ENCODE measurements around the gene MOV10. TPM values are rescaled to one million over a fixed set of nuclear protein-coding genes. Genes with fewer than 3 reads are reported as not detected.

Gene MOV10
- total RNA-seq (2021; fragmentation: NEBNext Ultra II Directional; extraction: Animal tissue kit (Norgen Biotek cat#: 25700)) (105 and 109 TPM in 2 replicates), polyA plus RNA-seq (2011; rRNA removed) (57.3 and 83.7 TPM in 2 replicates), polyA minus RNA-seq (2011; rRNA and poly(A)+ RNA removed) (44.2 and 65.2 TPM in 2 replicates)
- polyA plus RNA-seq (2011; cell fraction: cytosol; rRNA removed) = 57.8 TPM
- 261 TPM for polyA plus RNA-seq (2011; cell fraction: nucleus; rRNA removed)
- 56.1 to 92.2 TPM (median 86.3 TPM) in 4 replicates for polyA plus RNA-seq (2012, experiment 1 of 2)
- 76.0 TPM for polyA plus RNA-seq (2012, experiment 2 of 2)
- 93.2 TPM for polyA plus RNA-seq (2013, experiment 1 of 2)
- 79.8 TPM for polyA plus RNA-seq (2013, experiment 2 of 2)
- 48.4 TPM for polyA minus RNA-seq (2011; cell fraction: cytosol; rRNA and poly(A)+ RNA removed)
- polyA minus RNA-seq (2011; cell fraction: nucleus; rRNA and poly(A)+ RNA removed) = 79.2 TPM
- long read RNA-seq, experiment 1, transcript MOV10-201 (20 exons, 3,383 nt) = major isoform, 6 of 45 reads
- long read RNA-seq, experiment 1, partial matches to known transcripts = 31 of 45 reads
- long read RNA-seq, experiment 1, other reads (novel, unspliced or antisense) = 3 of 45 reads
- long read RNA-seq, experiment 2, partial matches to known transcripts = 2 of 6 reads
- long read RNA-seq, experiment 2, other reads (novel, unspliced or antisense) = 1 of 6 reads

- peaks cover 0 to 3% of the 10 kb centered on the region in 2 experiments for H4K20me1 ChIP-seq (replicated peaks in 1 of 2; ENCODE audit: control insufficient read depth in 1 of 2, insufficient read depth in 2 of 2, low read length in 2 of 2)
- no peaks in the 10 kb centered on the region for H3K9me3 ChIP-seq (ENCODE audit: insufficient read depth in 2 of 2, low read depth in 1 of 2, low read length in 1 of 2)
- peak within 1 kb of the TSS; percentile 83 to 94 (median 88) for H3K9ac ChIP-seq (replicated peaks in 1 of 4; ENCODE audit: extremely low read depth in 1 of 4, low read depth in 3 of 4, low read length in 3 of 4)
- 0 out of 2 replicates have a peak within 1 kb of the TSS, but pooled peaks have one; percentile 51 for H2BK12ac ChIP-seq (ENCODE audit: low read depth, low read length)
- no peak for FAIRE-seq
- no peaks in the 10 kb centered on the region for H3K79me1 ChIP-seq (ENCODE audit: low read depth, low read length)
- DNase-seq (ENCODE audit: low read depth in 1 of 2, low spot score in 2 of 2) = peak; percentile 58 to 85
- peak within 1 kb of the TSS; percentile 54 for H4K91ac ChIP-seq (replicated peaks; ENCODE audit: insufficient read length, low read length)
- H3K23me2 ChIP-seq (ENCODE audit: low read depth, low read length) = peaks cover 10% of the 10 kb centered on the region; the same call in 1 of the 2 replicates
- peaks cover 0 to 2% (median 0%) of the 10 kb centered on the region in 4 experiments; a peak in 2 of 7 replicates for H3K27me3 ChIP-seq (replicated peaks in 1 of 4; ENCODE audit: control insufficient read depth in 3 of 4, extremely low read depth in 1 of 4, insufficient read depth in 3 of 4, low read length in 3 of 4)
- peaks cover 2 to 14% (median 10%) of the 10 kb centered on the region in 4 experiments; a peak in 5 of 7 replicates for H3K4me1 ChIP-seq (replicated peaks in 1 of 4; ENCODE audit: control insufficient read depth in 3 of 4, insufficient read depth in 4 of 4, low read length in 3 of 4)
- 1% methylated on average over 29 of the region's 30 CpGs; no CpG with 5 or more reads in 1 of the 2 experiments for WGBS, 2 experiments (ENCODE audit: extremely low coverage in 1 of 2, insufficient coverage in 1 of 2, insufficient read length in 1 of 2, insufficient replicate concordance in 2 of 2, low coverage in 1 of 2, low lambda C conversion rate in 2 of 2, missing lambda C conversion rate in 1 of 2)
- no peak within 1 kb of the TSS for H3K4ac ChIP-seq (replicated peaks; ENCODE audit: insufficient read length, low read depth, low read length)
- H3K14ac ChIP-seq (ENCODE audit: insufficient read length) = no peak within 1 kb of the TSS
- H3K18ac ChIP-seq (ENCODE audit: extremely low read depth, low read length) = peak within 1 kb of the TSS; percentile 89
- peak within 1 kb of the TSS; percentile 65 for H4K5ac ChIP-seq (ENCODE audit: insufficient read length, low read depth, low read length)
- H2BK15ac ChIP-seq (ENCODE audit: low read length) = 0 out of 2 replicates have a peak within 1 kb of the TSS, but pooled peaks have one; percentile 63
- no peak within 1 kb of the TSS for H3K23ac ChIP-seq (ENCODE audit: insufficient read length)
- H3K4me2 ChIP-seq (ENCODE audit: insufficient read depth in 1 of 2, low read depth in 2 of 2, low read length in 2 of 2) = peak within 1 kb of the TSS; percentile 74 to 92
- H2BK5ac ChIP-seq (ENCODE audit: low read depth, low read length) = peak within 1 kb of the TSS; percentile 86
- CTCF ChIA-PET (ENCODE audit: partially characterized antibody) = interaction anchor here (0.7 to 6.3 kb wide), 12 partner anchors 10 to 209 kb away, joined by 3 to 63 read pairs (median 6); partner anchors contain the start of gene ST7L
- H2BK20ac ChIP-seq (ENCODE audit: low read length) = peak within 1 kb of the TSS; percentile 72; the same call in 1 of the 2 replicates
- peaks cover 0 to 16% (median 3%) of the 10 kb centered on the region in 4 experiments; a peak in 4 of 8 replicates for H3K36me3 ChIP-seq (ENCODE audit: control insufficient read depth in 2 of 4, insufficient read depth in 4 of 4, low read length in 3 of 4)
- peaks cover 0 to 31% of the 10 kb centered on the region in 2 experiments; a peak in 3 of 4 replicates for H3K79me2 ChIP-seq (ENCODE audit: control insufficient read depth in 1 of 2, insufficient read depth in 2 of 2, low read length in 2 of 2)
- H3K4me3 ChIP-seq (ENCODE audit: extremely low read depth in 1 of 4, insufficient read depth in 2 of 4, low read depth in 3 of 4, low read length in 4 of 4) = peak within 1 kb of the TSS; percentile 85 to 92 (median 90)
- no peak within 1 kb of the TSS for H2BK120ac ChIP-seq (replicated peaks; ENCODE audit: low read depth, low read length)
- H4K8ac ChIP-seq (ENCODE audit: extremely low read depth, insufficient read depth, low read length) = peak within 1 kb of the TSS; percentile 66
- peak within 1 kb of the TSS; percentile 48; the same call in 1 of the 2 replicates for H2AFZ ChIP-seq (ENCODE audit: low read length)
- peak within 1 kb of the TSS; percentile 5 for H3K56ac ChIP-seq (replicated peaks; ENCODE audit: insufficient read length, low read depth, low read length)
- POLR2A ChIA-PET (ENCODE audit: partially characterized antibody) = interaction anchor here (0.7 to 6.1 kb wide), 25 partner anchors 9 to 399 kb away, joined by 3 to 76 read pairs (median 5); partner anchors contain the start of genes CAPZA1, LRIG2, PPM1J and RHOC
- H3K27ac ChIP-seq (ENCODE audit: low read depth, low read length) = peak within 1 kb of the TSS; percentile 74
- H2AK5ac ChIP-seq (ENCODE audit: low read depth, low read length) = no peak within 1 kb of the TSS
- TF ChIP-seq CHD2 (IDR thresholded peaks at IDR 0.05; ENCODE audit: low read length) (no peak), RNF2 (IDR thresholded peaks at IDR 0.05; ENCODE audit: borderline replicate concordance, low read depth, low read length, missing control alignments, poor library complexity, severe bottlenecking) (no peak), TCF12 (IDR thresholded peaks at IDR 0.05; ENCODE audit: low read depth, low read length) (no peak), POLR2A (IDR thresholded peaks at IDR 0.05; ENCODE audit: control extremely low read depth in 1 of 2, low read depth in 2 of 2, low read length in 2 of 2) (peak in 1 of 2 experiments; percentile 86; a peak in 2 of 3 replicates), SP1 (IDR thresholded peaks at IDR 0.05; ENCODE audit: low read depth, low read length) (no peak; the same call in 1 of the 2 replicates), MAX (IDR thresholded peaks at IDR 0.05) (0 out of 2 replicates have a peak, but pooled peaks have one; percentile 29), EGR1 (IDR thresholded peaks at IDR 0.05; ENCODE audit: borderline replicate concordance, low read depth, low read length) (no peak), POLR2AphosphoS5 (IDR thresholded peaks at IDR 0.05; ENCODE audit: low read depth, low read length) (peak; percentile 63; the same call in 1 of the 2 replicates), HDAC6 (IDR thresholded peaks at IDR 0.05; ENCODE audit: low read depth, low read length) (no peak)
These were observed at the start of gene MOV10 for GRCh38 chr1:112674440-112674985. Gene MOV10, plus strand, starts transcription at chr1:112674659. Its CDS starts 254 bp downstream, at chr1:112674913.
